Peyer's patch (tissue), 4 donors: Measurements from ENCODE around the gene MEFV. TPM values are rescaled to one million over a fixed set of nuclear protein-coding genes. Genes with fewer than 3 reads are reported as not detected.

Experiments used
- DNase-seq, 3 donors: peaks; one replicate each; pipeline ENCODE4 v3.0.0-alpha.2; 2017 to 2019
- H3K27ac ChIP-seq, 4 donors: fragments of 200-600 bp; sonication (generic); one replicate each; pipeline ENCODE4 v1.5.1; 2016 to 2019
- H3K27me3 ChIP-seq, 2 donors: fragments of 200-600 bp; sonication (generic); one replicate each; pipeline ENCODE4 v1.5.1; 2019
- H3K36me3 ChIP-seq, 3 donors: fragments of 200-600 bp; sonication (generic); one replicate each; pipeline ENCODE4 v1.5.1; 2016 to 2019
- H3K4me1 ChIP-seq, 4 donors: fragments of 200-600 bp; sonication (generic); one replicate each; pipeline ENCODE4 v1.5.1; 2016 to 2019
- H3K4me3 ChIP-seq, 4 donors: fragments of 200-600 bp; sonication (generic); 1 replicate in 3 of 4; 2 replicates in 1 of 4; pipeline ENCODE4 v1.5.1; 2016 to 2019; ENCODE audit warnings: mild to moderate bottlenecking in 1 of 4
- H3K9me3 ChIP-seq, 4 donors: fragments of 200-600 bp; sonication (generic); one replicate each; pipeline ENCODE4 v1.5.1; 2016 to 2019; ENCODE audit warnings: mild to moderate bottlenecking in 1 of 4
- POLR2A ChIP-seq, 2 donors: fragments of 450-650 bp; IDR thresholded peaks; one replicate each; pipeline ENCODE4 v1.5.1; 2017; ENCODE audit warnings: antibody characterized with exemption in 2 of 2, mild to moderate bottlenecking in 2 of 2, moderate library complexity in 2 of 2
- total RNA-seq, 4 donors: library from RNA; depleted of rRNA; stranded (reverse); fragments of >200 nt; gene quantifications; one replicate each; pipeline ENCODE4 v1.1.0, GENCODE V29; 2016
- TF ChIP-seq, protein P1 (sequence below), 6 experiments: fragments of 450-650 bp in 4 of 6; fragments of 200-600 bp in 2 of 6; sonication (generic) in 1 of 6; IDR thresholded peaks; one replicate each; pipeline ENCODE4 v1.5.1; 2017 to 2019; ENCODE audit warnings: antibody characterized with exemption in 6 of 6, mild to moderate bottlenecking in 3 of 6, moderate library complexity in 1 of 6

Gene MEFV
- total RNA-seq, 4 donors from 2014 or later = 1.2 to 6.6 (median 2.2) TPM

DNA sequence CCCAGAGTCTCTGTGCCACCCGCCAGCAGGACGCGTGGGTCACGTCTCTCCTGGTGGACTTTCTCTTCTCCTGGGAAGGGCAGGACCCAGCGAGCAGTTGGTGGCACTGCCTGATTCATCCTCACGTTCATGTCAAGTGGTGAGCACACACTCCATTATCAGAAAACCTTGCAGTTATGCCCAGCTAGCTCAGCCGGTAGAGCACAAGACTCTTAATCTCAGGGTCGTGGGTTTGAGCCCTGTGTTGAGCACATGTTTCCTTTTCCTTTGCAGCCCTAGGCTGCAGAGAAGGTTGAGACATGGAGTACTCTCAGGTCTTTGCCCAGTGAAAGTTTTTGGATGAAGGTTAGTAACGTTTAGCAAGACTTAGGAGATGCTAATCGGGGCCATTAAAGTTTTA, 60.5 kb downstream of the MEFV start:
- no peak for TF ChIP-seq POLR2A (IDR thresholded peaks at IDR 0.05)
- TF ChIP-seq, protein P1, sequence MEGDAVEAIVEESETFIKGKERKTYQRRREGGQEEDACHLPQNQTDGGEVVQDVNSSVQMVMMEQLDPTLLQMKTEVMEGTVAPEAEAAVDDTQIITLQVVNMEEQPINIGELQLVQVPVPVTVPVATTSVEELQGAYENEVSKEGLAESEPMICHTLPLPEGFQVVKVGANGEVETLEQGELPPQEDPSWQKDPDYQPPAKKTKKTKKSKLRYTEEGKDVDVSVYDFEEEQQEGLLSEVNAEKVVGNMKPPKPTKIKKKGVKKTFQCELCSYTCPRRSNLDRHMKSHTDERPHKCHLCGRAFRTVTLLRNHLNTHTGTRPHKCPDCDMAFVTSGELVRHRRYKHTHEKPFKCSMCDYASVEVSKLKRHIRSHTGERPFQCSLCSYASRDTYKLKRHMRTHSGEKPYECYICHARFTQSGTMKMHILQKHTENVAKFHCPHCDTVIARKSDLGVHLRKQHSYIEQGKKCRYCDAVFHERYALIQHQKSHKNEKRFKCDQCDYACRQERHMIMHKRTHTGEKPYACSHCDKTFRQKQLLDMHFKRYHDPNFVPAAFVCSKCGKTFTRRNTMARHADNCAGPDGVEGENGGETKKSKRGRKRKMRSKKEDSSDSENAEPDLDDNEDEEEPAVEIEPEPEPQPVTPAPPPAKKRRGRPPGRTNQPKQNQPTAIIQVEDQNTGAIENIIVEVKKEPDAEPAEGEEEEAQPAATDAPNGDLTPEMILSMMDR (IDR thresholded peaks at IDR 0.05) = no peak
- peaks cover 0 to 24% of the 10 kb centered on the region in 2 donors for H3K27me3 ChIP-seq
- no peaks in the 10 kb centered on the region for H3K36me3 ChIP-seq
- no peak overlapping the region for H3K27ac ChIP-seq
- no peaks in the 10 kb centered on the region for H3K9me3 ChIP-seq
- H3K4me3 ChIP-seq = no peak overlapping the region
- no peaks in the 10 kb centered on the region for H3K4me1 ChIP-seq
- DNase-seq = no peak

DNA sequence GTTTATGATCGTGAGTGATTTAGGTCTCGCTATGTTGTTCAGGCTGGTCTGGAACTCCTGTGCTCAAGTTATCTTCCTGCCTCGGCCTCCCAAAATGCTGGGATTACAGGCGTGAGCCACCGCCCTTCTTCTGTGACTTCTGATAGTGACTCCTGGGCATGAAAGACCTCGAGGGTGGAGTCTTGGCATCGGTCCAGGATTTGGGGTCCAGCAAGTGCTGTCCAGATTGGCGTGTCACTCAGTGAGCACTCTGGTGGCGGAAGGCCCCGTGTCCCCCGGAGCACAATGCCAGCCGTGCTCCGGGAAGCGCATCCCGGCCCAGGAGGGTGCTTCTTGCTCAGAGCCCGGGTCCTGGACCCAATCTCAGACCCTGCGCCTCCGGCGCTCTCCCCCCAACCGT, 61.6 kb downstream of the MEFV start:
- H3K9me3 ChIP-seq = no peaks in the 10 kb centered on the region
- no peak for DNase-seq
- no peak overlapping the region for H3K4me3 ChIP-seq
- H3K27ac ChIP-seq = no peak overlapping the region
- TF ChIP-seq, protein P1 (IDR thresholded peaks at IDR 0.05) = no peak
- H3K4me1 ChIP-seq = peaks cover 0 to 4% (median 0%) of the 10 kb centered on the region in 4 donors
- H3K27me3 ChIP-seq = peaks cover 0 to 35% of the 10 kb centered on the region in 2 donors
- H3K36me3 ChIP-seq = no peaks in the 10 kb centered on the region

DNA sequence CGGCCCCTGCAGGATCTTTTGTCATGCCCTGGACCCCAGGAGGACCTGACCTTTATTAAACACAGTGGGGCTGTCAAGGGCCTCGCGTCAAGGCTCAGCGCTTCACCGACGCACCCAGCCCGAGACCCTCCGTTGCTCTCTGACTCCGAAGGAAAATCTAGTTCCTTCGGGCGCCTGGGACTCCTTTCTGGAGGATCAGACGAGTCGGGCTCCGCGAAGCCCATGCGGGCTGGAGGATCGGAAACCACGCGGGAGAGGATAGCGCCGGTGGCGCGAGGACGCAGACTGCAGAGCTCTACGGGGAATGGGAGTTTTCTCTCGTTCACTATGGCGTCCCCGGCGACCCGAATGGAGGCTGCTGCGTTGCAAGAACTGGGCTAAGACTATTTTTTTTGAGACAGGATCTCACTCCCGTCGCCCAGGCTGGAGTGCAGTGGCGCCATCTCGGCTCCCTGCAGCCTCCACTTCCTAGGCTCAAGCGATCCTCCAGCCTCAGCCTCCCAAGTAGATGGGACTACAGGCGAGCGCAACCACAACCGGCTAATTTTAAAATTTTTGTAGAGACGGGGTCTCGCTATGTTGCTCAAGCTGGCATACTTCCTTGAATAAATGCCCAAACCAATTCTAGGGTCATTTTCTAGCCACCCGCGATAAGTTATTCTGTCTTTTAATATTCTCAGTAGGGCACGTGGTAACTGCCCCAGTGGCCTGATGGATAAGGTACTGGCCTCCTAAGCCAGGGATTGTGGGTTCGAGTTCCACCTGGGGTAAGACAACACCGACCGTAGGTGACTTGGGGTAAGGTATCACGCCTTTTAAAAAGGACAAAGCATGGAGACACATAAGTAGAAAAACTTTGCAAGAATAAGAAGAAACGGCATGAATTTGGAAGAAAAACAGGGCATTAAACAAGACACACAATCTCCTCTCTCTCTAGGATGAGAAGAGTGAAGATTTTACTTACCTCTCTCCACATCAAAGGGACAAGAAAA, 62.9 kb downstream of the MEFV start:
- Histone ChIP-seq H3K4me3 (no peak overlapping the region), H3K4me1 (peaks cover 0 to 15% (median 4%) of the 10 kb centered on the region in 4 donors), H3K27ac (no peak overlapping the region), H3K9me3 (no peaks in the 10 kb centered on the region), H3K36me3 (no peaks in the 10 kb centered on the region), H3K27me3 (peaks cover 3 to 46% of the 10 kb centered on the region in 2 donors)
- TF ChIP-seq POLR2A (IDR thresholded peaks at IDR 0.05) = no peak
- no peak for DNase-seq

DNA sequence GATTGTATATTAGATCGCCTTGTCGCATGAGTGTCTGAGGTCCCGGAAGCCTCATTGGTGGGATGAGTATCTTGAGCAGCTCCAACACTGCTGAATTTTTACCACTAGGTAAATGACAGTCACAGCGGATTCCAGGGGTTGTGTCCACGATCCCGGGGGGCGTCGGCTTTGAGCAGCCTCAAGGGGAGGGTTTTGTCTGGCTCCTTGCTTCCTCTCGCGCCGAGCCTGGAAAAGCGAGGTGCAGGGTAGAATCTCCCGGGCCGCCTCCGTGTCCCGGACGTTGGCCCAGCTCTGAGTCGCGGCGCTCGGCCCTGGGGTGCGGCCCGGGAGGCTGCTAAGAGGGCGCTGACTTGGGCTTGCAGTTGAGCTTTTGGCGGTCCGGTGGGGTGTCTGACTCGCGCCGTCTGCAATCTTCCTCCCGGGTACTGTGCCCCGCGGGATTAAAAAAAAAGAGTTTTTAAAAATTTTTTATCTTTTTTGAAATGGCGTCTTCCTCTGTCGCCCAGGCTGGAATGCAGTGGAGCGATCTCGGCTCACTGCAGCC, 63.9 kb downstream of the MEFV start:
- DNase-seq = no peak
- TF ChIP-seq POLR2A (IDR thresholded peaks at IDR 0.05) = no peak
- TF ChIP-seq, protein P1 (IDR thresholded peaks at IDR 0.05) = no peak
- no peaks in the 10 kb centered on the region for H3K9me3 ChIP-seq
- peaks cover 3 to 51% of the 10 kb centered on the region in 2 donors for H3K27me3 ChIP-seq
- no peak overlapping the region for H3K4me3 ChIP-seq
- no peaks in the 10 kb centered on the region for H3K36me3 ChIP-seq
- H3K4me1 ChIP-seq = peaks cover 4 to 20% (median 5%) of the 10 kb centered on the region in 4 donors
- no peak overlapping the region for H3K27ac ChIP-seq

Other genes with a start within 250 kb of the MEFV start
- 1 to 10 TPM in 3 of 4 donors, under 1 TPM in 1; 0.76 to 2.5 (median 1.2) TPM for gene CLDN9, start 243.7 kb downstream of the MEFV start, total RNA-seq
- not detected for gene CLDN6, start 238.4 kb downstream of the MEFV start, total RNA-seq
- gene TNFRSF12A, start 236.3 kb downstream of the MEFV start, total RNA-seq = 10 to 100 TPM in 3 of 4 donors, 1 to 10 TPM in 1; 4.1 to 56.4 (median 39.8) TPM
- 10 to 100 TPM; 14.0 to 38.0 (median 34.1) TPM for gene HCFC1R1, start 232.7 kb downstream of the MEFV start, total RNA-seq
- gene THOC6, start 232.6 kb downstream of the MEFV start, total RNA-seq = 10 to 100 TPM in 3 of 4 donors, 1 to 10 TPM in 1; 9.6 to 64.4 (median 27.1) TPM
- 100 to 1,000 TPM in 2 of 4 donors, 10 to 100 TPM in 2; 44.6 to 126 (median 93.8) TPM for gene BICDL2, start 219.7 kb downstream of the MEFV start, total RNA-seq
- 1 to 10 TPM in 3 of 4 donors, not detected in 1; 1.4 to 3.3 (median 2.4) TPM for gene MMP25, start 210.1 kb downstream of the MEFV start, total RNA-seq
- gene IL32, start 191.0 kb downstream of the MEFV start, total RNA-seq = 100 to 1,000 TPM in 3 of 4 donors, 10 to 100 TPM in 1; 93.3 to 676 (median 590) TPM
- gene ZSCAN10, start 157.3 kb downstream of the MEFV start, total RNA-seq = not detected
- 10 to 100 TPM in 3 of 4 donors, 1 to 10 TPM in 1; 5.0 to 24.6 (median 16.2) TPM for gene ZNF205, start 144.0 kb downstream of the MEFV start, total RNA-seq
- 10 to 100 TPM; 14.9 to 40.6 (median 18.4) TPM for gene ZNF213, start 121.6 kb downstream of the MEFV start, total RNA-seq
- not detected for gene OR1F1, start 68.4 kb downstream of the MEFV start, total RNA-seq
- gene ZNF200, start 21.5 kb downstream of the MEFV start, total RNA-seq = 10 to 100 TPM in 2 of 4 donors, 1 to 10 TPM in 2; 8.6 to 13.0 (median 10.0) TPM
- gene ZNF263, start 26.9 kb upstream of the MEFV start, total RNA-seq = 10 to 100 TPM; 19.0 to 35.8 (median 27.5) TPM
- 10 to 100 TPM in 1 of 4 donors, 1 to 10 TPM in 3; 1.2 to 14.9 (median 2.9) TPM for gene TIGD7, start 48.8 kb upstream of the MEFV start, total RNA-seq
- gene ZNF75A, start 48.9 kb upstream of the MEFV start, total RNA-seq = 10 to 100 TPM; 19.3 to 56.9 (median 41.6) TPM
- gene OR2C1, start 99.3 kb upstream of the MEFV start, total RNA-seq = not detected
- gene ZSCAN32, start 144.4 kb upstream of the MEFV start, total RNA-seq = 10 to 100 TPM; 12.4 to 23.1 (median 15.3) TPM
- 10 to 100 TPM in 3 of 4 donors, 1 to 10 TPM in 1; 7.4 to 19.8 (median 15.7) TPM for gene ZNF174, start 144.6 kb upstream of the MEFV start, total RNA-seq
- 1 to 10 TPM; 1.1 to 3.3 (median 1.8) TPM for gene ZNF597, start 186.9 kb upstream of the MEFV start, total RNA-seq
- gene NAA60, start 187.0 kb upstream of the MEFV start, total RNA-seq = 100 to 1,000 TPM in 2 of 4 donors, 10 to 100 TPM in 2; 80.9 to 110 (median 96.8) TPM
- gene C16orf90, start 238.9 kb upstream of the MEFV start, total RNA-seq = not detected
- gene CLUAP1, start 244.4 kb upstream of the MEFV start, total RNA-seq = 10 to 100 TPM in 1 of 4 donors, 1 to 10 TPM in 3; 6.6 to 37.1 (median 7.7) TPM